Breast epithelium (tissue), 3 donors: ENCODE results near the gene EMILIN3.

Experiments used
- CTCF ChIP-seq, 3 donors: fragments of 450-650 bp; IDR thresholded peaks; one replicate each; pipeline ENCODE4 v1.5.1; 2016 to 2017; ENCODE audit warnings: antibody characterized with exemption in 3 of 3, mild to moderate bottlenecking in 3 of 3, moderate library complexity in 3 of 3
- POLR2A ChIP-seq: fragments of 450-650 bp; IDR thresholded peaks from one replicate; pipeline ENCODE4 v1.6.1; 2016; ENCODE audit warnings: antibody characterized with exemption, mild to moderate bottlenecking, moderate library complexity

- TF ChIP-seq CTCF (IDR thresholded peaks at IDR 0.05) (no peak), POLR2A (peak; percentile 48)
Measured at GRCh38 chr20:41340327-41341055, 26.1 kb downstream of the EMILIN3 start, which contains the start of gene LPIN3.
